Keratinocyte (primary cell): ENCODE results near the gene NADSYN1. TPM values are rescaled to one million over a fixed set of nuclear protein-coding genes. Genes with fewer than 3 reads are reported as not detected.

ENCODE experiments used
- DNase-seq: peaks from one replicate; pipeline ENCODE4 v3.0.0-alpha.2; 2011; ENCODE audit warnings: low read depth, missing footprints, low spot score
- FAIRE-seq: peaks from 2 replicates; lab custom pipeline; 2011; peaks lifted over from hg19 to GRCh38; lab: Jason Lieb, UNC
- H2AFZ ChIP-seq: 2 replicates; pipeline ENCODE4 v1.6.0; 2012; ENCODE audit warnings: low read length, control low read depth, inconsistent platforms; ENCODE audit not compliant: control insufficient read depth
- H3K27ac ChIP-seq: 2 replicates; pipeline ENCODE4 v1.5.1; 2011; ENCODE audit warnings: low read length; ENCODE audit not compliant: control insufficient read depth, insufficient read depth
- H3K27me3 ChIP-seq: 3 replicates; pipeline ENCODE4 v1.6.0; 2011; ENCODE audit warnings: low read length; ENCODE audit not compliant: control insufficient read depth, insufficient read depth; ENCODE audit errors: extremely low read depth
- H3K36me3 ChIP-seq, 2 experiments: 2 replicates in 1 of 2; 3 replicates in 1 of 2; pipeline ENCODE4 v1.5.1; 2011; ENCODE audit warnings: low read length in 2 of 2, mild to moderate bottlenecking in 1 of 2; ENCODE audit not compliant: control insufficient read depth in 2 of 2, insufficient read depth in 2 of 2; ENCODE audit errors: extremely low read depth in 1 of 2
- H3K4me1 ChIP-seq: 3 replicates; pipeline ENCODE4 v1.5.1; 2011; ENCODE audit warnings: low read length; ENCODE audit not compliant: control insufficient read depth, insufficient read depth; ENCODE audit errors: extremely low read depth
- H3K4me2 ChIP-seq: 3 replicates; pipeline ENCODE4 v1.6.0; 2011; ENCODE audit warnings: low read depth, low read length; ENCODE audit not compliant: control insufficient read depth, insufficient read depth; ENCODE audit errors: extremely low read depth
- H3K4me3 ChIP-seq, 3 experiments: fragments of 200-600 bp in 1 of 3; sonication (generic) in 1 of 3; 2 replicates in 2 of 3; 3 replicates in 1 of 3; pipeline ENCODE4 v1.5.1; 2011 to 2016; ENCODE audit warnings: low read length in 3 of 3, mild to moderate bottlenecking in 3 of 3, control low read depth in 2 of 3, inconsistent platforms in 1 of 3, low read depth in 1 of 3, mixed read lengths in 1 of 3, mixed run types in 1 of 3, moderate library complexity in 1 of 3; ENCODE audit not compliant: control insufficient read depth in 2 of 3, insufficient read depth in 2 of 3; ENCODE audit errors: extremely low read depth in 1 of 3
- H3K79me2 ChIP-seq: 2 replicates; pipeline ENCODE4 v1.6.0; 2012; ENCODE audit warnings: low read length; ENCODE audit not compliant: control insufficient read depth, insufficient read depth
- H3K9ac ChIP-seq: 3 replicates; pipeline ENCODE4 v1.6.0; 2011; ENCODE audit warnings: low read length; ENCODE audit not compliant: control insufficient read depth, insufficient read depth; ENCODE audit errors: extremely low read depth
- H3K9me1 ChIP-seq: 3 replicates; pipeline ENCODE4 v1.6.0; 2011; ENCODE audit warnings: low read length; ENCODE audit not compliant: control insufficient read depth, insufficient read depth; ENCODE audit errors: extremely low read depth
- H3K9me3 ChIP-seq: 2 replicates; pipeline ENCODE4 v1.5.1; 2012; ENCODE audit warnings: low read depth, low read length; ENCODE audit not compliant: control insufficient read depth
- H4K20me1 ChIP-seq: 3 replicates; pipeline ENCODE4 v1.6.0; 2011; ENCODE audit warnings: low read length; ENCODE audit not compliant: control insufficient read depth, insufficient read depth; ENCODE audit errors: extremely low read depth
- CTCF ChIP-seq, 3 experiments: IDR thresholded peaks in 1 of 3; conservative IDR thresholded peaks in 1 of 3; optimal IDR thresholded peaks in 1 of 3; 2 replicates in 2 of 3; 3 replicates in 1 of 3; pipeline versions ENCODE3 to v1.5.1; 2011; ENCODE audit warnings: low read length in 3 of 3, mild to moderate bottlenecking in 3 of 3, moderate library complexity in 2 of 3, control low read depth in 1 of 3, inconsistent platforms in 1 of 3; ENCODE audit not compliant: insufficient read depth in 2 of 3; ENCODE audit errors: extremely low read depth in 1 of 3
- EZH2 ChIP-seq: IDR thresholded peaks from one replicate; pipeline ENCODE4 v1.6.1; 2012; ENCODE audit warnings: inconsistent platforms, mild to moderate bottlenecking, low read length, moderate library complexity
- dilution Hi-C: fragments of 300-500 bp; cut with MboI; formaldehyde crosslinking; loops from one replicate; pipeline ENCODE4 v1.7.0; 2020; ENCODE audit warnings: low sequenced_read_pairs; ENCODE audit not compliant: extremely low pct_ligation_motif_present
- polyA plus RNA-seq, 5 experiments: library from polyadenylated mRNA; depleted of rRNA in 3 of 5; stranded (reverse) in 3 of 5; stranded (forward) in 1 of 5; unstranded in 1 of 5; fragments of >200 nt; gene quantifications; 1 replicate in 1 of 5; 2 replicates in 3 of 5; 3 replicates in 1 of 5; pipeline versions ENCODE4 v1.2.1 to v1.2.3, GENCODE V29; 2011 to 2012; ENCODE audit warnings: missing spikeins in 2 of 5, low read depth in 1 of 5, low replicate concordance in 1 of 5

Gene NADSYN1
- polyA plus RNA-seq, 1 donor (not counting 4 experiments of a cell fraction or from before 2014, with no cell fraction given), result 51.5 TPM

GRCh38 chr11:71482746-71483364, 29.9 kb downstream of the NADSYN1 start:
- peaks cover 3% of the 10 kb centered on the region for H3K4me1 ChIP-seq
- dilution Hi-C loops, result no loop called here
- TF ChIP-seq CTCF (optimal IDR thresholded peaks at IDR 0.05 in 1 of 3, IDR thresholded peaks at IDR 0.05 in 1 of 3, conservative IDR thresholded peaks at IDR 0.05 in 1 of 3; ENCODE audit: extremely low read depth in 1 of 3, insufficient read depth in 2 of 3, low read length in 3 of 3) (no peak), EZH2 (no peak)
- no peak for DNase-seq
- H3K36me3 ChIP-seq, result peaks cover 35 to 41% of the 10 kb centered on the region in 2 experiments
- H3K27me3 ChIP-seq, result no peaks in the 10 kb centered on the region
- FAIRE-seq, result no peak
- H2AFZ ChIP-seq, result no peak overlapping the region
- no peaks in the 10 kb centered on the region for H4K20me1 ChIP-seq
- no peaks in the 10 kb centered on the region for H3K79me2 ChIP-seq
- H3K27ac ChIP-seq, result no peak overlapping the region
- no peak overlapping the region for H3K9ac ChIP-seq
- no peak overlapping the region for H3K4me2 ChIP-seq
- H3K9me3 ChIP-seq, result no peaks in the 10 kb centered on the region
- H3K9me1 ChIP-seq, result no peaks in the 10 kb centered on the region
- no peak overlapping the region for H3K4me3 ChIP-seq

- peaks cover 12% of the 10 kb centered on the region for H3K4me1 ChIP-seq
- DNase-seq (no peak), FAIRE-seq (no peak)
- TF ChIP-seq CTCF (optimal IDR thresholded peaks at IDR 0.05 in 1 of 3, IDR thresholded peaks at IDR 0.05 in 1 of 3, conservative IDR thresholded peaks at IDR 0.05 in 1 of 3; ENCODE audit: extremely low read depth in 1 of 3, insufficient read depth in 2 of 3, low read length in 3 of 3), result no peak
- TF ChIP-seq EZH2, result no peak
- H4K20me1 ChIP-seq, result no peaks in the 10 kb centered on the region
- H3K27ac ChIP-seq, result no peak overlapping the region
- no peaks in the 10 kb centered on the region for H3K9me3 ChIP-seq
- no peak overlapping the region for H3K4me3 ChIP-seq
- dilution Hi-C loops, result no loop called here
- no peaks in the 10 kb centered on the region for H3K27me3 ChIP-seq
- H2AFZ ChIP-seq, result no peak overlapping the region
- no peaks in the 10 kb centered on the region for H3K79me2 ChIP-seq
- H3K4me2 ChIP-seq, result no peak overlapping the region
- H3K36me3 ChIP-seq, result peaks cover 35 to 38% of the 10 kb centered on the region in 2 experiments
- peaks cover 2% of the 10 kb centered on the region for H3K9me1 ChIP-seq
- no peak overlapping the region for H3K9ac ChIP-seq
These were observed 30.7 kb downstream of the NADSYN1 start for GRCh38 chr11:71483692-71484091.
